GM12878 (cell line): Measurements from ENCODE around the gene TRAK2. TPM values are rescaled to one million over a fixed set of nuclear protein-coding genes. Genes with fewer than 3 reads are reported as not detected.

ENCODE experiments used
- ATAC-seq: fragments of 200-7000 bp; cut with Tn5 transposase; 3 replicates; pipeline ENCODE4 v1.9.1; 2020; ENCODE audit warnings: mild to moderate bottlenecking, moderate library complexity
- BruUV-seq: library from RNA; stranded (reverse); fragments of 400-500 nt; replicated peaks from 2 replicates; lab custom pipeline; 2021; lab: Mats Ljungman, UMichigan
- CTCF ChIA-PET: fragments of 300-600 bp; sonication (Branson Sonifier 250); formaldehyde crosslinking; extraction: SDS; loops from one replicate; lab custom pipeline; 2021; ENCODE audit warnings: inconsistent platforms; lab: Yijun Ruan, JAX
- POLR2A ChIA-PET: fragments of 350-600 bp; formaldehyde crosslinking; extraction: SDS; loops from one replicate; lab custom pipeline; 2021; ENCODE audit warnings: inconsistent platforms; lab: Charles Lee
- RAD21 ChIA-PET: fragments of 300-600 bp; sonication (Branson Sonifier 250); formaldehyde crosslinking; loops from one replicate; lab custom pipeline; 2023; ENCODE audit warnings: antibody characterized with exemption; ENCODE audit not compliant: unreplicated experiment; lab: Charles Lee
- SMC1A ChIA-PET: fragments of 300-600 bp; sonication (Branson Sonifier 250); formaldehyde crosslinking; loops from one replicate; lab custom pipeline; 2023; ENCODE audit not compliant: unreplicated experiment, uncharacterized antibody; lab: Charles Lee
- DNase-seq: peaks from one replicate; pipeline ENCODE4 v3.0.0-alpha.2; 2011; ENCODE audit warnings: low read depth, low spot score
- FAIRE-seq: peaks from 3 replicates; lab custom pipeline; 2011; peaks lifted over from hg19 to GRCh38; lab: Jason Lieb, UNC
- H2AFZ ChIP-seq: 2 replicates; pipeline ENCODE4 v1.6.0; 2011; ENCODE audit warnings: low read depth, low read length, control low read depth; ENCODE audit not compliant: control insufficient read depth
- H3K27ac ChIP-seq: 2 replicates; pipeline ENCODE4 v1.5.1; 2011; ENCODE audit warnings: control low read depth; ENCODE audit not compliant: control insufficient read depth, insufficient read depth
- H3K27me3 ChIP-seq, 2 experiments: replicated peaks in 1 of 2; 2 replicates each; pipeline versions ENCODE4 v1.6.0 to v1.6.1; 2011; ENCODE audit warnings: low read length in 1 of 2; ENCODE audit not compliant: control insufficient read depth in 2 of 2, insufficient read depth in 2 of 2
- H3K36me3 ChIP-seq, 2 experiments: 2 replicates each; pipeline ENCODE4 v1.5.1; 2011; ENCODE audit warnings: low read length in 1 of 2; ENCODE audit not compliant: control insufficient read depth in 2 of 2, insufficient read depth in 2 of 2
- H3K4me1 ChIP-seq: 2 replicates; pipeline ENCODE4 v1.6.1; 2011; ENCODE audit warnings: mild to moderate bottlenecking, low read length, moderate library complexity, mixed read lengths; ENCODE audit not compliant: control insufficient read depth, insufficient read depth
- H3K4me2 ChIP-seq: 2 replicates; pipeline ENCODE4 v1.6.0; 2011; ENCODE audit warnings: control low read depth; ENCODE audit not compliant: control insufficient read depth, insufficient read depth
- H3K4me3 ChIP-seq: fragments of 200-600 bp; sonication (generic); 2 replicates; pipeline ENCODE4 v1.5.1; 2016
- H3K79me2 ChIP-seq: 2 replicates; pipeline ENCODE4 v1.6.0; 2011; ENCODE audit warnings: low read length; ENCODE audit not compliant: control insufficient read depth, insufficient read depth
- H3K9ac ChIP-seq: 2 replicates; pipeline ENCODE4 v1.8.0; 2011; ENCODE audit warnings: low read length, control low read depth, mixed read lengths; ENCODE audit not compliant: control insufficient read depth, insufficient read depth
- H3K9me3 ChIP-seq: replicated peaks from 3 replicates; pipeline ENCODE4 v1.5.1; 2011; ENCODE audit warnings: mild to moderate bottlenecking, low read length; ENCODE audit not compliant: control insufficient read depth, insufficient read depth
- H4K20me1 ChIP-seq: 2 replicates; pipeline ENCODE4 v1.6.0; 2011; ENCODE audit not compliant: control insufficient read depth, insufficient read depth
- JUNB ChIP-seq: IDR thresholded peaks from 2 replicates; pipeline ENCODE4 v1.6.1; 2016; ENCODE audit warnings: antibody characterized with exemption, mild to moderate bottlenecking
- MEF2A ChIP-seq: IDR thresholded peaks from 2 replicates; pipeline ENCODE4 v1.6.1; 2011; ENCODE audit warnings: low read depth, mild to moderate bottlenecking, low read length, moderate library complexity; ENCODE audit not compliant: insufficient read depth
- NFXL1 ChIP-seq: fragments of 450-650 bp; IDR thresholded peaks from 2 replicates; pipeline ENCODE4 v1.6.1; 2017; ENCODE audit warnings: antibody characterized with exemption, mild to moderate bottlenecking, borderline replicate concordance
- RAD21 ChIP-seq: IDR thresholded peaks from 2 replicates; pipeline ENCODE4 v1.6.1; 2011; ENCODE audit warnings: mild to moderate bottlenecking, low read depth, low read length, moderate library complexity; ENCODE audit not compliant: insufficient read depth
- ZBED1 ChIP-seq: IDR thresholded peaks from 2 replicates; pipeline ENCODE4 v1.6.1; 2016; ENCODE audit warnings: borderline replicate concordance
- ZZZ3 ChIP-seq: IDR thresholded peaks from 2 replicates; pipeline ENCODE4 v1.6.1; 2011; ENCODE audit warnings: low read depth; ENCODE audit not compliant: control insufficient read depth, insufficient read length
- WGBS: methylation state at CpG from one replicate; pipeline ENCODE4 v1.1.6; 2016; ENCODE audit warnings: low lambda C conversion rate; ENCODE audit not compliant: insufficient replicate concordance, insufficient coverage; ENCODE audit errors: missing lambda C conversion rate; 5-methylcytosine and 5-hydroxymethylcytosine counted together
- in situ Hi-C: fragments of 300-500 bp; cut with MboI; formaldehyde crosslinking; loops from 9 replicates; pipeline ENCODE4 v1.14.3; 2018; ENCODE audit warnings: mixed read lengths
- intact Hi-C: fragments of 100-400 bp; cut with micrococcal nuclease; formaldehyde crosslinking; loops from one replicate; pipeline ENCODE4 v1.14.2; 2022; ENCODE audit not compliant: unreplicated experiment
- polyA plus RNA-seq, 11 experiments: library from polyadenylated mRNA; depleted of rRNA in 4 of 11; unstranded in 6 of 11; stranded (reverse) in 5 of 11; fragments of >200 nt; fragmentation: Nextera tagmentation in 4 of 11; fragmentation: Illumina TruSeq in 1 of 11; extraction: Ambion mirVana in 4 of 11; extraction: Trizol in 1 of 11; gene quantifications; 1 replicate in 1 of 11; 2 replicates in 10 of 11; pipeline versions ENCODE4 v1.2.1 to v1.2.3, GENCODE V29; 2011 to 2016; ENCODE audit warnings: inconsistent platforms in 2 of 11, missing spikeins in 2 of 11, low read depth in 1 of 11
- total RNA-seq, 4 experiments: library from RNA; depleted of rRNA in 3 of 4; stranded (reverse); fragments of >200 nt in 3 of 4; fragmentation: Illumina TruSeq in 1 of 4; extraction: Trizol in 1 of 4; gene quantifications; 2 replicates each; pipeline versions ENCODE4 v1.2.1 to v1.2.3, GENCODE V29; 2013 to 2021

Gene TRAK2
- total and polyA plus RNA-seq, 10 of the 15 experiments (the other 5 are each of a cell fraction or from before 2014, with no cell fraction given) = 5.2 to 20.0 (median 11.8) TPM

DNA sequence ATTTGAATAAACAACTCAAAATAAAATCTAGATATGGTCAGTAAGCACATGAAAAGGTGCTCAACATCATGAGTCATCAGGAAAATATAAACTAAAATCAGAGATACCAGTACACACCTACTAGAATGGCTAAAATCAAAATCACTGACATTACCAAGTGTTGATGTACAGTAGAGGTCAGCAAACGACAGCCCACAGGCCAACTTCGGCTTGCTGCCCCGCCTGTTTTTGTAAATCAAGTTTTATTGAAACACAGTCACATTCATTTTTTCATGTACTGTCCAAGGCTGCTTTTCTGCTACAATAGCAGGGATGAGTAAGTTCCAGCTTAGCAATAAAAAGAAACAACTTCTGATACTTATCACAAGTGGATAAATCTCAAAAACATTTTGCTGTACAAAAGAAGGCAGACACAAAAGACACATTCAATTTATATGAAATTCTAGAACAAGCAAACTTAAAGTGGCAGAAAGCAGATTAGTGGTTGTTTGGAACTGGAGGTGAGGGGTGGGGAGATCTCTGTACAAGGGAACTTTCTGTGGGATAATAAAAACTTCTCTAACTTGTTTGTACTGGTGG is 32.1 kb downstream of the TRAK2 start (continued):
- TF ChIP-seq RAD21 (peak; percentile 25; the same call in 1 of the 2 replicates), MEF2A (no peak), NFXL1 (no peak)

DNA sequence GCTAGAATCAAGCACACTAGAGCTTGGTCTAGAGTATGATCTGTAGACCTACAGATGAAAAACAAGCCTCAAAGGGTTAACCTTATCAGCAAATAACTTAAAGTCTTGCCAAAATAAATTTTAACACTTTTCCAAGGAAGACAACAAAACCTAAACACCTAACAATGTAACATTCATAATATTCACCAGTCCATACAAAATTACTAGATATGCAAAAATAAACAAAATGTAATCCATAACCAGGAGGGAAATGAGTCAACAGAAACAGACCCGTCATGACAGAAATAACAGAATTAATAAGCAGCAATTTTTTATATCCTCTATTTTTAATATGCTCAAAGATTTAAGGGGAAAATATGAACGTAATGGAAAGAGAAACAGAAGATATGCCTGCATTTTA is 36.1 kb downstream of the TRAK2 start:
- FAIRE-seq = no peak
- intact Hi-C loops = no loop called here

More for the DNA sequence above, 36.1 kb downstream of the TRAK2 start:
- ChIA-PET CTCF (interaction anchor here (1.0 kb wide), 1 partner anchor 14 kb away, joined by 3 read pairs; no protein-coding TSS in a partner anchor), SMC1A (interaction anchor here (1.2 to 2.2 kb wide), 6 partner anchors 8 to 183 kb away, joined by 3 to 12 read pairs (median 4); partner anchors contain the start of genes STRADB and TRAK2), RAD21 (interaction anchor here (1.2 kb wide), 1 partner anchor 36 kb away, joined by 7 read pairs; the partner anchor contains the start of genes STRADB and TRAK2), POLR2A (no interaction called here)
- TF ChIP-seq ZBED1 = 0 out of 2 replicates have a peak, but pooled peaks have one; percentile 32
- TF ChIP-seq ZZZ3 = no peak
- TF ChIP-seq JUNB = peak; percentile 62
- Histone ChIP-seq H3K4me1 (peaks cover 19% of the 10 kb centered on the region), H3K4me3 (no peak overlapping the region), H3K9me3 (no peaks in the 10 kb centered on the region), H3K27me3 (no peaks in the 10 kb centered on the region), H3K9ac (no peak overlapping the region), H3K4me2 (no peak overlapping the region), H4K20me1 (no peaks in the 10 kb centered on the region), H3K36me3 (no peaks in the 10 kb centered on the region), H3K27ac (no peak overlapping the region), H3K79me2 (no peaks in the 10 kb centered on the region), H2AFZ (no peak overlapping the region)
- DNase-seq (no peak), ATAC-seq (no peak)
- BruUV-seq = no TSS peak
- WGBS = 13% methylated on average over 2 of the region's 2 CpGs
- in situ Hi-C loops = no loop called here
